A549 treated with ZK216348 at 1 μM for 4 hours (cell line): ENCODE data around the gene BEX4. TPM values are rescaled to one million over a fixed set of nuclear protein-coding genes. Genes with fewer than 3 reads are reported as not detected.

Source experiments
- total RNA-seq: library from RNA; stranded (reverse); fragments of 200-300 nt; extraction: Qiagen RNA extraction; gene quantifications from 5 replicates; pipeline ENCODE4 v1.2.3, GENCODE V29; 2022; ENCODE audit warnings: low read depth

Gene BEX4
- 1.4 to 2.7 TPM (median 2.0 TPM) in 5 replicates for total RNA-seq

GRCh38 chrX:103214870-103215424 lies at the start of gene BEX4:
Gene BEX4 (plus strand): TSS chrX:103215108. CDS start chrX:103216154, 1,046 bp downstream.

GRCh38 chrX:103254921-103255493 lies 40.1 kb downstream of the BEX4 start, which contains the start of gene TCEAL8:
Gene TCEAL8 (minus strand): TSS chrX:103255155. CDS start chrX:103253979, 1,176 bp downstream.

Other genes with a start within 250 kb of the BEX4 start
- not detected in 5 replicates for gene BEX1, start 150.9 kb upstream of the BEX4 start, total RNA-seq
- gene NXF3, start 122.0 kb upstream of the BEX4 start, total RNA-seq: not detected in 5 replicates
- 19.7 to 66.3 TPM (median 29.4 TPM) in 5 replicates for gene TCEAL8, start 40.0 kb downstream of the BEX4 start, total RNA-seq
- gene TCEAL5, start 61.6 kb downstream of the BEX4 start, total RNA-seq: not detected in 5 replicates
- 6.3 to 14.1 TPM (median 8.3 TPM) in 5 replicates for gene BEX2, start 95.9 kb downstream of the BEX4 start, total RNA-seq
- gene TCEAL7, start 115.1 kb downstream of the BEX4 start, total RNA-seq: not detected in 5 replicates
- 86.8 to 241 TPM (median 103 TPM) in 5 replicates for gene TCEAL9, start 141.4 kb downstream of the BEX4 start, total RNA-seq
- gene BEX3, start 161.4 kb downstream of the BEX4 start, total RNA-seq: 215 to 287 TPM (median 258 TPM) in 5 replicates